ENCODE results near the gene ANKHD1. TPM values are rescaled to one million over a fixed set of nuclear protein-coding genes. Genes with fewer than 3 reads are reported as not detected.

ANKHD1 gene
- total RNA-seq, 1 donor from 2014 or later, result 82.3 TPM

DNA sequence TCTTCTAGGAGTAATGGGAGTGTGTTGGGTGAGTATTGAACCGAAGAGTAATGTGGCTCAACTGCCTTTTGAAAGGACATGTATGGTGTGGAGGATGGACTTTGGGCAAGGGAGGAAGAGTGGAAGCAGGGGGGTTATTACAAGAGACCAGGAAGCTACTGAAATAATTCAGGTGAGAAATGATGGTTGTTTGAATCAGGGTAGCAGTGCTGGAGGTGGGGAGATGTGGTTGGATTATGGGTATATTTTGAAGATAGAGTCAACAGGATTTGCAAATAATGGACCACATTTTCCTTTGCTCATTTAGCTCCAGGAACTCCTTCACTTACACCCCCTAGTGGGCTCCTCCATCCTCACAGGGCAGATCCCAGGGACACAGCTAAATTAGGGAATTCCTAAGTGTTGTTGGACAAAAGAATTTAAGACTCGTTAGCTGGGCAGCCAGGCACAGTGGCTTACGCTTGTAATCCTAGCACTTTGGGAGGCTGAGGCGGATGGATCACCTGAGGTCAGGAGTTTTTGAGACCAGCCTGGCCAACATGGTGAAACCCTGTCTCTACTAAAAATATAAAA is 42.8 kb upstream of the ANKHD1 start:
- Mint-ChIP-seq H3K27me3 (ENCODE audit: unreplicated experiment) (no peaks in the 10 kb centered on the region), H3K9me3 (ENCODE audit: unreplicated experiment) (no peaks in the 10 kb centered on the region), H3K36me3 (ENCODE audit: unreplicated experiment) (no peaks in the 10 kb centered on the region), H3K4me3 (ENCODE audit: unreplicated experiment) (no peak overlapping the region), H3K27ac (ENCODE audit: unreplicated experiment) (no peak overlapping the region), H3K4me1 (ENCODE audit: unreplicated experiment) (peaks cover 11% of the 10 kb centered on the region)
- TF ChIP-seq, protein P1, sequence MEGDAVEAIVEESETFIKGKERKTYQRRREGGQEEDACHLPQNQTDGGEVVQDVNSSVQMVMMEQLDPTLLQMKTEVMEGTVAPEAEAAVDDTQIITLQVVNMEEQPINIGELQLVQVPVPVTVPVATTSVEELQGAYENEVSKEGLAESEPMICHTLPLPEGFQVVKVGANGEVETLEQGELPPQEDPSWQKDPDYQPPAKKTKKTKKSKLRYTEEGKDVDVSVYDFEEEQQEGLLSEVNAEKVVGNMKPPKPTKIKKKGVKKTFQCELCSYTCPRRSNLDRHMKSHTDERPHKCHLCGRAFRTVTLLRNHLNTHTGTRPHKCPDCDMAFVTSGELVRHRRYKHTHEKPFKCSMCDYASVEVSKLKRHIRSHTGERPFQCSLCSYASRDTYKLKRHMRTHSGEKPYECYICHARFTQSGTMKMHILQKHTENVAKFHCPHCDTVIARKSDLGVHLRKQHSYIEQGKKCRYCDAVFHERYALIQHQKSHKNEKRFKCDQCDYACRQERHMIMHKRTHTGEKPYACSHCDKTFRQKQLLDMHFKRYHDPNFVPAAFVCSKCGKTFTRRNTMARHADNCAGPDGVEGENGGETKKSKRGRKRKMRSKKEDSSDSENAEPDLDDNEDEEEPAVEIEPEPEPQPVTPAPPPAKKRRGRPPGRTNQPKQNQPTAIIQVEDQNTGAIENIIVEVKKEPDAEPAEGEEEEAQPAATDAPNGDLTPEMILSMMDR (IDR thresholded peaks at IDR 0.05), result peak; percentile 58
- no peak for DNase-seq (ENCODE audit: extremely low spot score, unreplicated experiment)

DNA sequence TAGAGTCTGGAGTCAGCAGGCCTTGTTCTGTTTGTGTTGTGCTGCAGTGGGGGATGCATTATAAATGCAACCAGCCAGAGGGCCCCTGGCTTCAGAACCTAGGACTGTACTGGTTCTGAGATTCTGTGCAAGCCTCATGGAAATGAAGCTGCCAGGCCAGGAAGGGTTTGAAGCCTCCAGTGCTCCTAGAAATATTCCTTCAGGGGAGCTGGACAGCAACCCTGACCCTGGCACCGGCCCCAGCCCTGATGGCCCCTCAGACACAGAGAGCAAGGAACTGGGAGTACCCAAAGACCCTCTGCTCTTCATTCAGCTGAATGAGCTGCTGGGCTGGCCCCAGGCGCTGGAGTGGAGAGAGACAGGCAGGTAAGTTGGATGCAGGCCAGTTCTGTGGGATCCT is 41.5 kb upstream of the ANKHD1 start, which contains the start of gene SLC4A9:
TSS of gene SLC4A9 (plus strand) at position 94 of the 400 bp plus-strand sequence. CDS start at position 137, 43 bp downstream.
- H3K27me3 Mint-ChIP-seq (ENCODE audit: unreplicated experiment), result no peaks in the 10 kb centered on the region
- no peak for DNase-seq (ENCODE audit: extremely low spot score, unreplicated experiment)
- peaks cover 11% of the 10 kb centered on the region for H3K4me1 Mint-ChIP-seq (ENCODE audit: unreplicated experiment)
- H3K27ac Mint-ChIP-seq (ENCODE audit: unreplicated experiment), result no peak within 1 kb of the TSS
- H3K4me3 Mint-ChIP-seq (ENCODE audit: unreplicated experiment), result no peak within 1 kb of the TSS
- H3K36me3 Mint-ChIP-seq (ENCODE audit: unreplicated experiment), result no peaks in the 10 kb centered on the region
- H3K9me3 Mint-ChIP-seq (ENCODE audit: unreplicated experiment), result no peaks in the 10 kb centered on the region
- TF ChIP-seq, protein P1 (IDR thresholded peaks at IDR 0.05), result no peak

DNA sequence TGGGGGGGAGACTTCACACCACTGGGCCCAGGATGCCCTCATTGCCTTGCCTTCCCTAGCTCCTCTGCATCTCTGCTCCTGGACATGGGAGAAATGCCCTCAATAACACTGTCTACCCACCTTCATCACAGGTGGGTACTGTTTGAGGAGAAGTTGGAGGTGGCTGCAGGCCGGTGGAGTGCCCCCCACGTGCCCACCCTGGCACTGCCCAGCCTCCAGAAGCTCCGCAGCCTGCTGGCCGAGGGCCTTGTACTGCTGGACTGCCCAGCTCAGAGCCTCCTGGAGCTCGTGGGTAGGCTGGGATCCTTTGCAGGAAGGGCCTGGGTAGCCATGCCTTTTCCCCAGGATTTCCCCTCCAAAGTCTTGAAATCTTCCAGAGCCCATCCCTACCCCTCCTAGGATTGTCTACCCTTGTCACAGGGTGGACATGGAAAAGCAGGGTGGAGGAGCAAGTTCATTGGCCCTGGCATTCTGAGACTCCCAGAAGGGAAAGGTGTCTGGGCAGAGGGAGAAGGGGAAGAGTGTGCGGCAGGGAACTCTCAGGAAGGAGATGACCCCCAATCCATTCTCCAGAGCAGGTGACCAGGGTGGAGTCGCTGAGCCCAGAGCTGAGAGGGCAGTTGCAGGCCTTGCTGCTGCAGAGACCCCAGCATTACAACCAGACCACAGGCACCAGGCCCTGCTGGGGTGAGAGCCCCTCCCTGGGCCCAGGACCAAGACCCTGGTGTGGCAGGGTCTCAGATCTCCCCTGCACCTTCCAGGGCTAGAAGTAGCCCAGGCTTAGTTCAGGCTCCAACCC is 40.8 kb upstream of the ANKHD1 start:
- H3K36me3 Mint-ChIP-seq (ENCODE audit: unreplicated experiment), result no peaks in the 10 kb centered on the region
- no peaks in the 10 kb centered on the region for H3K27me3 Mint-ChIP-seq (ENCODE audit: unreplicated experiment)
- no peak for DNase-seq (ENCODE audit: extremely low spot score, unreplicated experiment)
- H3K9me3 Mint-ChIP-seq (ENCODE audit: unreplicated experiment), result no peaks in the 10 kb centered on the region
- TF ChIP-seq, protein P1 (IDR thresholded peaks at IDR 0.05), result no peak
- no peak overlapping the region for H3K27ac Mint-ChIP-seq (ENCODE audit: unreplicated experiment)
- H3K4me3 Mint-ChIP-seq (ENCODE audit: unreplicated experiment), result no peak overlapping the region
- peaks cover 11% of the 10 kb centered on the region for H3K4me1 Mint-ChIP-seq (ENCODE audit: unreplicated experiment)

DNA sequence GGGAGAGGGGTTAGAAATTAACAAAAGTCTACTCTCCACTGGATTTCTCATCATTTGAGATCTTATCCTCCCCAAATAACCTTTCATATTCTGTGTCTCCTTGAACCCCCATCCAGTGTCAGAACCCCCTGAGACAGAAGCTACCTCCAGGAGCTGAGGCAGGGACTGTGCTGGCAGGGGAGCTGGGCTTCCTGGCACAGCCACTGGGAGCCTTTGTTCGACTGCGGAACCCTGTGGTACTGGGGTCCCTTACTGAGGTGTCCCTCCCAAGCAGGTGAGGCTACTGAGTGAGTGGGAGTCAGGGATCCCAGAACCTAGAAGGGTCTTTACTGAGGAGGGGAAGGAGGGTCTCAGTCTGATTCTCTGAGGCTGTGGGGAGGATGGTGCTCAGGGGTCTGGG is 39.7 kb upstream of the ANKHD1 start:
- no peak overlapping the region for H3K4me3 Mint-ChIP-seq (ENCODE audit: unreplicated experiment)
- no peak overlapping the region for H3K27ac Mint-ChIP-seq (ENCODE audit: unreplicated experiment)

DNA sequence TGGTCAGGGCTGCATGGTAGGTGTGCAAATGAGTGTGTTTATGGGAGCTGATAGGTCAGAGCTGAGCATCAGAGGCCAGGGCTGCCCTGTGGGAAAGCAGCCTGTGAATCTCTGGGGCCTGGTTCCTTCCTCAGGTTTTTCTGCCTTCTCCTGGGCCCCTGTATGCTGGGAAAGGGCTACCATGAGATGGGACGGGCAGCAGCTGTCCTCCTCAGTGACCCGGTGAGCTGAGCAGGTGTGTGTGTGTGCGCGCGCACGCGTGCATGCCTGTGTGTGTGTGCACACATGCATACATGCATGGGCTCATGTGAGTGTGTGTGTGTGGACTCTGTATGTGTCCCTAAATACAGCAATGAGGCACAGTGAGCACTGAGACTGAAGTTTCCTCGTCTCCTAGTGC is 39.3 kb upstream of the ANKHD1 start:
- Mint-ChIP-seq H3K36me3 (ENCODE audit: unreplicated experiment) (no peaks in the 10 kb centered on the region), H3K4me3 (ENCODE audit: unreplicated experiment) (no peak overlapping the region), H3K4me1 (ENCODE audit: unreplicated experiment) (peaks cover 10% of the 10 kb centered on the region), H3K9me3 (ENCODE audit: unreplicated experiment) (no peaks in the 10 kb centered on the region), H3K27me3 (ENCODE audit: unreplicated experiment) (no peaks in the 10 kb centered on the region), H3K27ac (ENCODE audit: unreplicated experiment) (no peak overlapping the region)
- TF ChIP-seq, protein P1 (IDR thresholded peaks at IDR 0.05), result no peak
- no peak for DNase-seq (ENCODE audit: extremely low spot score, unreplicated experiment)

More for the DNA sequence above, 39.7 kb upstream of the ANKHD1 start:
- no peak for DNase-seq (ENCODE audit: extremely low spot score, unreplicated experiment)
- no peaks in the 10 kb centered on the region for H3K27me3 Mint-ChIP-seq (ENCODE audit: unreplicated experiment)
- peaks cover 11% of the 10 kb centered on the region for H3K4me1 Mint-ChIP-seq (ENCODE audit: unreplicated experiment)
- H3K9me3 Mint-ChIP-seq (ENCODE audit: unreplicated experiment), result no peaks in the 10 kb centered on the region
- H3K36me3 Mint-ChIP-seq (ENCODE audit: unreplicated experiment), result no peaks in the 10 kb centered on the region
- TF ChIP-seq, protein P1 (IDR thresholded peaks at IDR 0.05), result no peak

Data from osteocyte (in vitro differentiated cells).